ENCODE results near the gene UFD1. TPM values are rescaled to one million over a fixed set of nuclear protein-coding genes. Genes with fewer than 3 reads are reported as not detected.

UFD1 gene
- total and polyA plus RNA-seq, 2 of the 4 experiments (the other 2 are of a cell fraction), result 149 to 152 TPM

GRCh38 chr22:19440411-19441195 lies 38.4 kb downstream of the UFD1 start:
- no peak overlapping the region for H3K18ac ChIP-seq (ENCODE audit: low read depth, low read length)
- WGBS, 2 experiments (ENCODE audit: extremely low coverage in 2 of 2, insufficient read length in 1 of 2), result 95% methylated on average over 3 of the region's 8 CpGs; no CpG with 5 or more reads in 1 of the 2 experiments
- H4K5ac ChIP-seq (ENCODE audit: low read depth, low read length), result no peak overlapping the region
- no peak overlapping the region for H2AFZ ChIP-seq (replicated peaks; ENCODE audit: low read length, poor library complexity)
- ATAC-seq (ENCODE audit: low read depth), result no peak
- H2BK120ac ChIP-seq (ENCODE audit: low read depth, low read length), result no peak overlapping the region
- H4K91ac ChIP-seq (ENCODE audit: insufficient read depth, low read depth, low read length), result no peak overlapping the region
- no TSS peak for BruUV-seq (replicated peaks)
- H2BK15ac ChIP-seq (ENCODE audit: low read depth, low read length), result no peak overlapping the region
- H3K9ac ChIP-seq (ENCODE audit: low read depth, low read length), result no peak overlapping the region
- H3K9me1 ChIP-seq (ENCODE audit: insufficient read depth, low read length), result peaks cover 3% of the 10 kb centered on the region; the same call in 1 of the 2 replicates
- H3K4ac ChIP-seq (ENCODE audit: low read depth, low read length), result no peak overlapping the region
- peaks cover 21% of the 10 kb centered on the region for H3K36me3 ChIP-seq (ENCODE audit: control insufficient read depth, insufficient read depth, low read length)
- H2BK5ac ChIP-seq (ENCODE audit: low read depth, low read length, poor library complexity, severe bottlenecking), result no peak overlapping the region
- H2BK20ac ChIP-seq (ENCODE audit: low read depth, low read length), result no peak overlapping the region
- ChIA-PET CTCF (no interaction called here), POLR2A (ENCODE audit: unreplicated experiment) (no interaction called here)
- no peak overlapping the region for H3K14ac ChIP-seq (replicated peaks; ENCODE audit: low read depth, low read length)
- no peak overlapping the region for H2AK9ac ChIP-seq (replicated peaks; ENCODE audit: low read depth, low read length, poor library complexity)
- no peaks in the 10 kb centered on the region for H3K9me3 ChIP-seq (ENCODE audit: control insufficient read depth, insufficient read depth, low read length)
- no peak overlapping the region for H2AK5ac ChIP-seq (ENCODE audit: low read depth, low read length)
- peaks cover 29 to 57% of the 10 kb centered on the region in 2 experiments for H3K79me1 ChIP-seq (ENCODE audit: low read depth in 1 of 2, low read length in 2 of 2)
- H3K56ac ChIP-seq (ENCODE audit: extremely low read depth, insufficient read depth, low read length), result no peak overlapping the region
- H4K20me1 ChIP-seq (ENCODE audit: insufficient read depth, low read length), result peaks cover 20% of the 10 kb centered on the region
- dilution Hi-C loops (cut with HindIII; ENCODE audit: low sequenced_read_pairs, unreplicated experiment), result no loop called here
- in situ Hi-C loops (cut with MboI; ENCODE audit: low sequenced_read_pairs), result loop anchor here (10.0 kb wide), 1 partner anchor 56 kb away; no protein-coding TSS in a partner anchor
- no peak overlapping the region for H4K8ac ChIP-seq (ENCODE audit: low read depth in 2 of 2, low read length in 2 of 2)
- no peaks in the 10 kb centered on the region for H3K27me3 ChIP-seq (ENCODE audit: control insufficient read depth, insufficient read depth, low read length)
- H3K4me3 ChIP-seq (ENCODE audit: insufficient read depth, low read depth, low read length), result no peak overlapping the region
- no peaks in the 10 kb centered on the region for H3K4me1 ChIP-seq (ENCODE audit: control insufficient read depth, insufficient read depth, low read length)
- H3K23ac ChIP-seq (ENCODE audit: low read depth, low read length), result no peak overlapping the region
- no peak for DNase-seq
- intact Hi-C loops (cut with micrococcal nuclease), result no loop called here
- no peak overlapping the region for H3K4me2 ChIP-seq (ENCODE audit: low read depth, low read length)
- no peak overlapping the region for H3K27ac ChIP-seq (ENCODE audit: insufficient read depth, low read length)
- TF ChIP-seq NFE2L2 (IDR thresholded peaks at IDR 0.05; ENCODE audit: low read depth, low read length), result no peak
- no peak for TF ChIP-seq MAZ (IDR thresholded peaks at IDR 0.05; ENCODE audit: borderline replicate concordance, low read depth, low read length)
- TF ChIP-seq MXI1 (IDR thresholded peaks at IDR 0.05; ENCODE audit: borderline replicate concordance, low read depth, low read length), result no peak
- no peak for TF ChIP-seq RAD21 (IDR thresholded peaks at IDR 0.05; ENCODE audit: low read length)
- TF ChIP-seq BHLHE40 (IDR thresholded peaks at IDR 0.05; ENCODE audit: low read depth, low read length), result no peak
- TF ChIP-seq USF2 (IDR thresholded peaks at IDR 0.05; ENCODE audit: low read depth, low read length), result no peak
- TF ChIP-seq ELK1 (IDR thresholded peaks at IDR 0.05; ENCODE audit: borderline replicate concordance, low read depth, low read length), result no peak
- no peak for TF ChIP-seq MAFK (IDR thresholded peaks at IDR 0.05; ENCODE audit: low read depth, low read length)
- TF ChIP-seq CHD1 (IDR thresholded peaks at IDR 0.05; ENCODE audit: low read depth, low read length), result no peak
- no peak for TF ChIP-seq POLR2A (IDR thresholded peaks at IDR 0.05; ENCODE audit: low read depth, low read length)
- no peak for TF ChIP-seq RCOR1 (IDR thresholded peaks at IDR 0.05; ENCODE audit: insufficient replicate concordance, low read length)
- TF ChIP-seq FOS (IDR thresholded peaks at IDR 0.05; ENCODE audit: low read depth, low read length), result no peak
- TF ChIP-seq RFX5 (IDR thresholded peaks at IDR 0.05; ENCODE audit: low read depth, low read length), result no peak
- no peak for TF ChIP-seq SMC3 (IDR thresholded peaks at IDR 0.05; ENCODE audit: low read depth, low read length)
- no peak for TF ChIP-seq CEBPB (IDR thresholded peaks at IDR 0.05; ENCODE audit: low read depth, low read length)
